IMR-90 (cell line): ENCODE results near the gene OR9Q2. TPM values are rescaled to one million over a fixed set of nuclear protein-coding genes. Genes with fewer than 3 reads are reported as not detected.

ENCODE experiments used
- ATAC-seq: fragments of 200-7000 bp; cut with Tn5 transposase; 2 replicates; pipeline ENCODE4 v1.9.1; 2020; ENCODE audit warnings: low read depth, mild to moderate bottlenecking, moderate library complexity
- BruUV-seq: library from RNA; stranded (reverse); fragments of 400-500 nt; replicated peaks from 2 replicates; lab custom pipeline; 2021; lab: Mats Ljungman, UMichigan
- CTCF ChIA-PET: fragments of 300-600 bp; formaldehyde crosslinking; extraction: SDS; loops from one replicate; lab custom pipeline; 2021; ENCODE audit warnings: antibody characterized with exemption; lab: Yijun Ruan, JAX
- POLR2A ChIA-PET: fragments of 300-600 bp; sonication (Branson Sonifier 250); formaldehyde crosslinking; loops from one replicate; lab custom pipeline; 2022; ENCODE audit warnings: antibody characterized with exemption; ENCODE audit not compliant: unreplicated experiment; lab: Charles Lee
- DNase-seq: peaks from one replicate; pipeline ENCODE4 v3.0.0; 2013
- H2AFZ ChIP-seq: replicated peaks from 2 replicates; pipeline ENCODE3; 2013; ENCODE audit warnings: low read length, mild to moderate bottlenecking; ENCODE audit not compliant: poor library complexity
- H2AK5ac ChIP-seq: 2 replicates; pipeline ENCODE4 v1.6.1; 2013; ENCODE audit warnings: low read depth, low read length, inconsistent platforms
- H2AK9ac ChIP-seq: replicated peaks from 2 replicates; pipeline ENCODE3; 2013; ENCODE audit warnings: mild to moderate bottlenecking, low read depth, low read length, moderate library complexity; ENCODE audit not compliant: poor library complexity
- H2BK120ac ChIP-seq: 2 replicates; pipeline ENCODE4 v1.6.1; 2013; ENCODE audit warnings: low read depth, low read length, inconsistent platforms
- H2BK15ac ChIP-seq: 3 replicates; pipeline ENCODE4 v1.6.1; 2013; ENCODE audit warnings: low read depth, low read length, inconsistent platforms
- H2BK20ac ChIP-seq: 2 replicates; pipeline ENCODE4 v1.6.1; 2013; ENCODE audit warnings: low read depth, mild to moderate bottlenecking, inconsistent platforms, low read length, moderate library complexity
- H2BK5ac ChIP-seq: 2 replicates; pipeline ENCODE4 v1.6.1; 2013; ENCODE audit warnings: mild to moderate bottlenecking, low read depth, low read length, inconsistent platforms; ENCODE audit not compliant: poor library complexity, severe bottlenecking
- H3K14ac ChIP-seq: replicated peaks from 2 replicates; pipeline ENCODE4 v1.6.1; 2013; ENCODE audit warnings: low read depth, low read length, inconsistent platforms
- H3K18ac ChIP-seq: 2 replicates; pipeline ENCODE4 v1.6.1; 2013; ENCODE audit warnings: low read depth, low read length, control low read depth
- H3K23ac ChIP-seq: 2 replicates; pipeline ENCODE4 v1.6.1; 2013; ENCODE audit warnings: low read depth, low read length, inconsistent platforms
- H3K27ac ChIP-seq: 2 replicates; pipeline ENCODE4 v1.5.1; 2013; ENCODE audit warnings: mild to moderate bottlenecking, control low read depth, low read length; ENCODE audit not compliant: insufficient read depth
- H3K27me3 ChIP-seq: 2 replicates; pipeline ENCODE4 v1.6.1; 2013; ENCODE audit warnings: low read length; ENCODE audit not compliant: control insufficient read depth, insufficient read depth
- H3K36me3 ChIP-seq: 2 replicates; pipeline ENCODE4 v1.6.1; 2013; ENCODE audit warnings: low read length, mixed read lengths; ENCODE audit not compliant: control insufficient read depth, insufficient read depth
- H3K4ac ChIP-seq: 2 replicates; pipeline ENCODE4 v1.6.1; 2013; ENCODE audit warnings: low read depth, low read length, inconsistent platforms
- H3K4me1 ChIP-seq: 2 replicates; pipeline ENCODE4 v1.6.1; 2013; ENCODE audit warnings: low read length, mixed read lengths; ENCODE audit not compliant: control insufficient read depth, insufficient read depth
- H3K4me2 ChIP-seq: 2 replicates; pipeline ENCODE4 v1.6.1; 2013; ENCODE audit warnings: low read depth, mild to moderate bottlenecking, control low read depth, low read length, moderate library complexity
- H3K4me3 ChIP-seq: 2 replicates; pipeline ENCODE4 v1.5.1; 2013; ENCODE audit warnings: low read depth, mild to moderate bottlenecking, control low read depth, low read length, moderate library complexity; ENCODE audit not compliant: insufficient read depth
- H3K56ac ChIP-seq: 2 replicates; pipeline ENCODE4 v1.6.1; 2013; ENCODE audit warnings: low read length, inconsistent platforms; ENCODE audit not compliant: insufficient read depth; ENCODE audit errors: extremely low read depth
- H3K79me1 ChIP-seq, 2 experiments: 2 replicates each; pipeline ENCODE4 v1.6.1; 2013; ENCODE audit warnings: low read length in 2 of 2, inconsistent platforms in 1 of 2, low read depth in 1 of 2
- H3K9ac ChIP-seq: 2 replicates; pipeline ENCODE4 v1.6.1; 2013; ENCODE audit warnings: low read depth, low read length, control low read depth
- H3K9me1 ChIP-seq: 2 replicates; pipeline ENCODE4 v1.6.1; 2013; ENCODE audit warnings: low read length, inconsistent platforms; ENCODE audit not compliant: insufficient read depth
- H3K9me3 ChIP-seq: 2 replicates; pipeline ENCODE4 v1.6.1; 2013; ENCODE audit warnings: low read length; ENCODE audit not compliant: control insufficient read depth, insufficient read depth
- H4K20me1 ChIP-seq: 2 replicates; pipeline ENCODE4 v1.6.1; 2013; ENCODE audit warnings: low read length, inconsistent platforms; ENCODE audit not compliant: insufficient read depth
- H4K5ac ChIP-seq: 2 replicates; pipeline ENCODE4 v1.6.1; 2013; ENCODE audit warnings: mild to moderate bottlenecking, low read depth, low read length, control low read depth
- H4K8ac ChIP-seq, 2 experiments: 2 replicates each; pipeline ENCODE4 v1.6.1; 2013; ENCODE audit warnings: low read depth in 2 of 2, low read length in 2 of 2, control low read depth in 1 of 2, inconsistent platforms in 1 of 2
- H4K91ac ChIP-seq: 2 replicates; pipeline ENCODE4 v1.6.1; 2013; ENCODE audit warnings: low read depth, low read length, inconsistent platforms; ENCODE audit not compliant: insufficient read depth
- BHLHE40 ChIP-seq: fragments of 150-350 bp; IDR thresholded peaks from 2 replicates; pipeline ENCODE4 v1.6.1; 2016; ENCODE audit warnings: mild to moderate bottlenecking, low read depth, low read length
- CEBPB ChIP-seq: IDR thresholded peaks from 2 replicates; pipeline ENCODE4 v1.6.1; 2012; ENCODE audit warnings: low read depth, low read length, improper control_type of control experiment
- MAFK ChIP-seq: IDR thresholded peaks from 2 replicates; pipeline ENCODE4 v1.6.1; 2012; ENCODE audit warnings: low read depth, low read length, improper control_type of control experiment
- MAZ ChIP-seq: IDR thresholded peaks from 2 replicates; pipeline ENCODE4 v1.6.1; 2012; ENCODE audit warnings: low read depth, mild to moderate bottlenecking, low read length, improper control_type of control experiment, moderate library complexity, borderline replicate concordance
- MXI1 ChIP-seq: IDR thresholded peaks from 2 replicates; pipeline ENCODE4 v1.6.1; 2012; ENCODE audit warnings: low read depth, mild to moderate bottlenecking, low read length, moderate library complexity, borderline replicate concordance
- RAD21 ChIP-seq: IDR thresholded peaks from 2 replicates; pipeline ENCODE4 v1.6.1; 2012; ENCODE audit warnings: low read length, improper control_type of control experiment
- WGBS, 2 experiments: methylation state at CpG; one replicate each; pipeline versions ENCODE4 v1.1.5 to v1.1.7; 2013; ENCODE audit warnings: missing lambda C conversion rate in 2 of 2; ENCODE audit not compliant: insufficient read length in 1 of 2; ENCODE audit errors: extremely low coverage in 2 of 2; 5-methylcytosine and 5-hydroxymethylcytosine counted together
- dilution Hi-C: fragments of 300-500 bp; cut with HindIII; formaldehyde crosslinking; loops from one replicate; pipeline ENCODE4 v1.14.3; 2018; ENCODE audit warnings: low sequenced_read_pairs; ENCODE audit not compliant: unreplicated experiment
- in situ Hi-C: fragments of 300-500 bp; cut with MboI; formaldehyde crosslinking; loops from 3 replicates; pipeline ENCODE4 v1.14.3; 2019; ENCODE audit warnings: low sequenced_read_pairs, inconsistent platforms, mixed read lengths
- intact Hi-C: fragments of 100-400 bp; cut with micrococcal nuclease; formaldehyde crosslinking; loops from 2 replicates; pipeline ENCODE4 v1.10.0; 2022
- polyA plus RNA-seq, 3 experiments: library from polyadenylated mRNA; depleted of rRNA; stranded (reverse); fragments of >200 nt; gene quantifications; 2 replicates each; pipeline ENCODE4 v1.2.3, GENCODE V29; 2012; ENCODE audit warnings: low replicate concordance in 1 of 3
- total RNA-seq: library from RNA; depleted of rRNA; stranded (reverse); fragments of >200 nt; gene quantifications from 2 replicates; pipeline ENCODE4 v1.2.3, GENCODE V29; 2012
- TF ChIP-seq, protein P1 (sequence below): conservative IDR thresholded peaks from 2 replicates; pipeline ENCODE4 v1.5.1; 2012; ENCODE audit warnings: mild to moderate bottlenecking, low read depth, low read length, improper control_type of control experiment

Gene OR9Q2
- total and polyA plus RNA-seq, 2 of the 4 experiments (the other 2 are of a cell fraction) = not detected

DNA sequence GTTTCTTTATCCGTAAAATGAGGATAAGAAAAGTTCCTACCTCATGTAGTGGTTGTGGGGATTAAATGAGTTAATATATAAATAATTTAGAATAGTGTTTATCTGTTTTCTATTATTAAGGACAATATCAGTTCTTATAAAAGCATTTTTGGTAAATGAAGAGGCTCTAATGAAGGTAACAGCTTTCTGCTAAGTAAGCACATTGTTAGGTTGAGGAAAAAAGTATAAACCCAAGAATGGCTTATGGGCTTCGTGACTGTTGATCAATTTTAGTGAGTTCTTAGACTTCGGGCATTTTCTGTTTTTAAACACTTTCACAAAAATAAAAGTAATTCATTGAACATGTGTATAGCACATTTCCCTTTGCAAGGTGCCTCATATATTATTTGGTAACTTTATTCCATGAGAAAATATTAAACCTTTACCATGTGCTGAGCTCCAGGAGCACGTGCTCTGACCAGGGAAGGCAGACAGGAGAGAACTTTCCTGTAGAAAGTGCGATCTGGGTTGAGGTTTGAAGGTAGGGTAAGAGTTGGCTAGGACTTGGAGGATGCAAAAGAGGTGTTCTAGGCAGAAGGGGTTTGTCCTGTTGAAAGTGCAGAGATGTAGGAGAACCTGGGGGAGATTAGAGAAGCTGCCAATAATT, 11.3 kb upstream of the OR9Q2 start:
- dilution Hi-C loops (no loop called here), intact Hi-C loops (no loop called here), in situ Hi-C loops (no loop called here)
- Histone ChIP-seq H3K14ac (no peak overlapping the region), H3K18ac (no peak overlapping the region), H3K4me1 (no peaks in the 10 kb centered on the region), H4K91ac (no peak overlapping the region), H2AK9ac (no peak overlapping the region), H3K27me3 (peaks cover 6% of the 10 kb centered on the region), H3K9me3 (no peaks in the 10 kb centered on the region), H3K56ac (no peak overlapping the region), H2AFZ (no peak overlapping the region), H3K9ac (no peak overlapping the region), H2BK5ac (no peak overlapping the region), H4K8ac (no peak overlapping the region), H2BK20ac (no peak overlapping the region), H2AK5ac (no peak overlapping the region), H3K27ac (no peak overlapping the region), H3K4me3 (no peak overlapping the region), H3K9me1 (no peaks in the 10 kb centered on the region), H4K5ac (no peak overlapping the region), H3K23ac (no peak overlapping the region), H4K20me1 (no peaks in the 10 kb centered on the region), H2BK120ac (no peak overlapping the region), H2BK15ac (no peak overlapping the region), H3K4ac (no peak overlapping the region), H3K4me2 (no peak overlapping the region), H3K79me1 (no peaks in the 10 kb centered on the region), H3K36me3 (no peaks in the 10 kb centered on the region)
- ChIA-PET CTCF (interaction anchor here (1.2 kb wide), 1 partner anchor 11 kb away, joined by 3 read pairs; the partner anchor contains the start of gene OR9Q2), POLR2A (no interaction called here)
- ATAC-seq (no peak), DNase-seq (no peak)
- TF ChIP-seq CEBPB = no peak
- no peak for TF ChIP-seq MXI1
- TF ChIP-seq, protein P1, sequence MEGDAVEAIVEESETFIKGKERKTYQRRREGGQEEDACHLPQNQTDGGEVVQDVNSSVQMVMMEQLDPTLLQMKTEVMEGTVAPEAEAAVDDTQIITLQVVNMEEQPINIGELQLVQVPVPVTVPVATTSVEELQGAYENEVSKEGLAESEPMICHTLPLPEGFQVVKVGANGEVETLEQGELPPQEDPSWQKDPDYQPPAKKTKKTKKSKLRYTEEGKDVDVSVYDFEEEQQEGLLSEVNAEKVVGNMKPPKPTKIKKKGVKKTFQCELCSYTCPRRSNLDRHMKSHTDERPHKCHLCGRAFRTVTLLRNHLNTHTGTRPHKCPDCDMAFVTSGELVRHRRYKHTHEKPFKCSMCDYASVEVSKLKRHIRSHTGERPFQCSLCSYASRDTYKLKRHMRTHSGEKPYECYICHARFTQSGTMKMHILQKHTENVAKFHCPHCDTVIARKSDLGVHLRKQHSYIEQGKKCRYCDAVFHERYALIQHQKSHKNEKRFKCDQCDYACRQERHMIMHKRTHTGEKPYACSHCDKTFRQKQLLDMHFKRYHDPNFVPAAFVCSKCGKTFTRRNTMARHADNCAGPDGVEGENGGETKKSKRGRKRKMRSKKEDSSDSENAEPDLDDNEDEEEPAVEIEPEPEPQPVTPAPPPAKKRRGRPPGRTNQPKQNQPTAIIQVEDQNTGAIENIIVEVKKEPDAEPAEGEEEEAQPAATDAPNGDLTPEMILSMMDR = no peak
- TF ChIP-seq BHLHE40 = no peak
- no peak for TF ChIP-seq MAZ
- TF ChIP-seq MAFK = peak; percentile 63
- TF ChIP-seq RAD21 = no peak
- no TSS peak for BruUV-seq
- WGBS, 2 experiments = 17% methylated on average over 1 of the region's 5 CpGs; no CpG with 5 or more reads in 1 of the 2 experiments
